Activated CD4-positive, alpha-beta T cell treated with anti-CD3 and anti-CD28 coated beads, Interleukin-2, Interleukin-6, amounts not matched to agents 100 ng/mL and 50 ng/mL, durations not matched to agents 16 hours and 8 hours (primary cell): ENCODE measurements around the gene ISOC2.
"Not testable (repeated sequence)": the region's sequence is repeated elsewhere in the genome, so short reads cannot be mapped to it uniquely, and the experiment has no call there.

ENCODE experiments used
- DNase-seq: peaks from one replicate; pipeline ENCODE4 v3.0.0-alpha.2; 2020

ISOC2 gene

DNA sequence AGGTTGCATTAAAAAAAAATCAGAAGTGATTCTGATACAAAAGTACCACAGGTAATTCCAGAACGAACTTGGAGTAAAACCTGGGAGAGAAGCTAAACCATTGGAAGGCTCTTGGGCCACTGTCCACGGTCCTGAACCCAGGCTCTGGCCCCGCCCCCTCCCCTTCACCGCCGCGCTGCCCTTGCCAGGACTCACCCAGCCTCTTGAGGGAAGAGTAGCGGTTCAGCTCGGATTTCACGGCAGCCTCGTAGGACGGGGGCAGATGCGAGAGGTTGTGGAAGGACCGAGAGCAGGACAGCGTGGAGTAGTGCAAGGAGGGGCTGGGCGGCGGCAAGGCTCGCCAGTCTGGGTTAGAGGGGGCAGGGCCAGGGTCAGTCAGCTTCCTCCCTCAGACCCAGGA is 24.0 kb downstream of the ISOC2 start:
- DNase-seq, result no peak

DNA sequence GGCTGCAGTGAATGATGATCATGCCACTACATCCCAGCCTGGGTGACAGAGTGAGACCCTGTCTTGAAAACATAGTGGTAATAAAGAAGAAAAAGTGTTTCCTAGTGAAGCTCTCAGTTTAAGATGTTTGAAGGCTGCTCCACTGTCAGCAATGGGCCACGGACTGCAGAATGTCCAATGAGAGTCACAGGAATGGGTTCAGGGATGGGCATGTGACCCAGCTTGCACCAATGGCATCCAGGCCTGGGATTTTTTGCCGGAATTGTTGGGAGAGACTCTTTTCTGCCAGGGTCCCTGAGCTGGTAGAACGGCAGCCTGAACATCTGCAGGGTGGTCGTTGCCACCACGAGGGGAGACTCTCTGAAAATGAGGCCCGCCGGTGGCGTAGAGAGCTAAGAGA is 24.6 kb downstream of the ISOC2 start:
- DNase-seq, result no peak

DNA sequence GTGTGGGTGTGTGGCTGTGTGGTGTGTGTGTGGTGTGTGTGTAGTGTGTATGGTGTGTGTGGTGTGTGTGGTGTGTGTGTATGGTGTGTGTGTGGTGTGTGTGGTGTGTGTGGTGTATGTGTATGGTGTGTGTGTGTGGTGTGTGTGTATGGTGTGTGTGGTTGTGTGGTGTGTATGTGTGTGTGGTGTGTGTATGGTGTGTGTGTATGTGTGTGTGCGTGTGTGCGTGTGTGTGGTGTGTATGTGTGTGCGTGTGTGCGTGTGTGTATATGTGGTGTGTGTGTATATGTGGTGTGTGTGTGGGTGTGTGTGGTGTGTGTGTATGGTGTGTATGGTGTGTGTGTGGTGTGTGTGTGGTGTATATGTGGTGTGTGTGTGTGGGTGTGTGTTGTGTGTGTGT is 26.4 kb downstream of the ISOC2 start:
- DNase-seq, result no peak

DNA sequence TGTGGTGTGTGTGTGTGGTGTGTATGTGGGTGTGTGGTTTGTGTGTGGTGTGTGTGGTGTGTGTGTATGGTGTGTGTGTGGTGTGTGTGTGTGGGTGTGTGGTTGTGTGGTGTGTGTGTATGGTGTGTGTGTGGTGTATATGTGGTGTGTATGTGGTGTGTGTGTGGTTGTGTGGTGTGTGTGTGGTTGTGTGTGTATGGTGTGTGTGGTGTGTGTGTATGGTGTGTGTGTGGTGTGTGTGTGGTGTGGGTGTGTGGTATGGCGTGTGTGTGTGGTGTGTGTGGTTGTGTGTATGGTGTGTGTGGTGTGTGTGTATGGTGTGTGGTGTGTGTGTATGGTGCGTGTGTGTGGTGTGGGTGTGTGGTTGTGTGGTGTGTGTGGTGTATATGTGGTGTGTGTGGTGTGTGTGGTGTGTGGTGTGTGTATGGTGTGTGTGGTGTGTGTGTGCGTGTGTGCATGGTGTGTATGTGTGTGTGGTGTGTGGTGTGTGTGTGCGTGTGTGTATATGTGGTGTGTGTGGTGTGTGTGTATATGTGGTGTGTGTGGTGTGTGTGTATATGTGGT is 27.0 kb downstream of the ISOC2 start:
- DNase-seq, result no peak

DNA sequence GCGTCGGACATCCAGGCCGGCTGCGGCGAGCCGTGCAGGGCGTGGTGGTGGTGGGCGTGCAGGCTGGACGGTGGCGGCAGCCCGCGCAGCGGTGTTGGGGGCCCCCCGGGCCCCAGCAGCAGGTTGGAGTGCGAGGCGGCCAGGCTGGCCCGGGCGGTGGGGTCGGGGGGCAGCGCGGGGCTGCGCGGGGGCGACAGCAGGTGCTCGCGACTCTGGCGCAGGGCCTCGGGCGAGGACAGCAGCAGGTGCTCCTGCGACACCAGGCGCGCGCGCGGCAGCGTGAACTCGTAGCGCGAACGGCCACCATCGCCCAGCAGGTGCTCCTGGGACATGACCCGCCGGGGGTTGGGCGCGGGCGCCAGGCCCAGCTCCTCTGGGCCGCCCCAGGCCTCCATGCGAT is 28.1 kb downstream of the ISOC2 start:
- DNase-seq, result no peak

DNA sequence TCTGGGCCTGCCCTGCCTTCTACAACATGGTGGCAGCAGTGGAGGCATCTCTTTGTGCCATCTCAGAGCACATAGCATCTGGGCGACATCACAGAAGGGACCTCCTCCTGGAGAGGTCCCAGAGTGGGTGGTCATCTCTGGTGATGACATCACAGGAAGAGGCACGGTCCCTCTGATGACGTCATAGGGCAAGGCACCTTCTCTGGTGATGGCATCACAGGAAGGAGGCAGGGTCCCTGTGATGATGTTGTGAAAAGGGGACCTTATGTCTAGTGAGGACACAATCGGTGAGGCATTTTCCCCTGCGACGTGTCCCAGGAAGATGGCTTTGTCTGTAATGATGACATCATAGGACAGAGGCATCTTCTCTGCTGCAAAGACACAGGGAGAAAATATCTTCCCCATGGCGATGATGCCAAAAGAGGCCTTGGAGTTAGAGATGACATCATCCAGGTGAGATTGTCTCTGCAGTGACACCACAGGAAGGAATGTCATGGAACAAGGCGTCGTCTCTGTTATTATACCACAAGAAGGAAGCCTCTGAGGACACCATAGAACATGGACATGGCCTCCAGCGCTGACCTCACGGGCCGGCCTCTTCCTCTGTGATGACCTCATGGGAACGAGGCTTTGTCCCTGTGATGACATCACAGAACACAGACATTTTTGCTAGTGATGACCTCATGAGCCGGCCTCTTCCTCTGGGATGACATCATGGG is 29.0 kb downstream of the ISOC2 start:
- DNase-seq, result no peak

DNA sequence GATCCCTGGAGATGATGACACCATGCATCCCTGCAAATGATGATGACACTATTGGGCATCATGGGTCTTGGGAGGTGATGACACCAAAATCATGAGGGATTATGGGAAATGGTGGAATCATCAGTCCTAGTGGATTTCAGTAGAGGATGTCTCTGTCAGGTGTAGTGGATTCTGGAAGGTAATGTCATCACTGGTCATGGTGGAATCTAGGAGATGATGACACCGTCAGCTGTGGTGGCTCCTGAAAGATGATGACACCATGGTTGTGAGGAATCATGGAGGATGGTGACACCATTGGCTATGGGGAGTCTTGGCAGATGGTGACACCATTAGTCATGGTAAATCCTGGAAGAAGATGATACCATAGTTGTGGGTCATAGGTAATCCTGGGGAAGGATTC is 30.3 kb downstream of the ISOC2 start:
- no peak for DNase-seq

DNA sequence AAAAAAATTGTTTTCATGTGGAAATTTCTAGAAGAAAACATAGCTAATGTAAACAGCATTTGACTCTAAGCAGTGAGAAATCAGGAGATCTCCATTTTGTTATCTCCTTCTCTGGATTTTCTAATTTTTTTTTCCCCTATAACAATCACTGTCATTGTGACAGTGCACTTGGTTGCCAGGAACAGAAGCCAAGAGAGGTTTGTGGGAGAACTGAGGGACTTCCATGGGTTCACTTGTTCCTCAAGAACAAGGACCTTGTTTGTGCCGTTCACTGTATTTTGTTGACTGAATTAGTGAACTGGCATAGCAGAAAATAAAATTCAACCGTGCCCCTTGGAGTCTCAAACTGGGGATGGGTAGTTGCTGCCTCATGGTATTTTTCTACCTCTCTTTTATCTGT is 35.4 kb downstream of the ISOC2 start:
- DNase-seq, result no peak

DNA sequence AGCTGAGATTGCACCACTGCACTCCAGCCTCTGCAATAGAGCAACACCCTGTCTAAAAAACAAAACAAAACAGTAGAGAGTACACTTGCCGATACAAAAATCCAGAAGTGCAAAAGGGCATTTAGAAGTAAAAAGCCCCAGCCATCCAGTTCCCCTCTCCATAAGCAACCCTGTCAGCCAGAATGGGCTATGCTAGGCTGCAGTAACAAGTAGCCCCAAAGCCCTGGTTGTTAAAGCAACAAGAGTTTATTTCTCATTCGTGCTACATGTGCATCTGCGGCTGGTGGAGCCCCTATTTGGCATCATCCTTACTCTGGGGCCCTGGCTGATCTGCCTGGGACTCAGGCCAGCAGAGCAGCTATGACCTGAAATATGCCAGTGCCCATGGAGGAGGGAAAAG is 36.9 kb downstream of the ISOC2 start:
- no peak for DNase-seq

DNA sequence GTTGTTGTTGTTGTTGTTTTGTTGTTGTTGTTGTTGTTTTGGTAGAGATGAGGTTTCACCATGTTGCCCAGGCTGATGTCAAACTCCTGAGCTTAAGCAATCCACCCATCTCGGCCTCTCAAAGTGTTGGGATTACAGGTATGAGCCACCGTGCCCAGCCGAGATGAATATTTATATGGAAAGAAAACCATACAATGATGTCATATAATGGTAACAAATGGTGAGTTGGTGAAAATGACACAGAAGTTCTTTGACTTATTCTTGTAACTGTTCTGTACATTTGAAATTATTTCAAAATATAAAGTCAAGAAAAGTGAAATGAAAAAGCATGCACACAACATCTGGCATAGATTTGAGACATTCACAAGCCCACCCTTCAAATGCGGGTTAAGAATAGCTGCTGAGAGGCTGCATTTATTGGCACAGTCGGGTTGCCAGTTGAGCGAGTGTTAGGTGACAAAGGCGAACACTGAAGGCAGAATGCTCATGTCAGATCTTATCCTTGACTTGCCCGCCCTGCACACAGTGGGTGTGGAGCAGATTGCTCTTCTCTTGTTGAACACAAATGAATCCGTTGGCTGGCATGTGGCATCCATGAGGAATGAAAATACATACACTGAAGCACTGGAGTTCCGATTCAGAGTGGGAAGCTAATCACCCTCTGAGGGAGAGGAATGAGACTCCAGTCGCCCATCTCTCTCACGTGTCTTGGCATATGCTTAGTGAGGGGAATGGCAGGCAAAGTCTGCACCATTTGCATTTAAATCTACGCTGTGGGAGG is 38.0 kb downstream of the ISOC2 start:
- no peak for DNase-seq

DNA sequence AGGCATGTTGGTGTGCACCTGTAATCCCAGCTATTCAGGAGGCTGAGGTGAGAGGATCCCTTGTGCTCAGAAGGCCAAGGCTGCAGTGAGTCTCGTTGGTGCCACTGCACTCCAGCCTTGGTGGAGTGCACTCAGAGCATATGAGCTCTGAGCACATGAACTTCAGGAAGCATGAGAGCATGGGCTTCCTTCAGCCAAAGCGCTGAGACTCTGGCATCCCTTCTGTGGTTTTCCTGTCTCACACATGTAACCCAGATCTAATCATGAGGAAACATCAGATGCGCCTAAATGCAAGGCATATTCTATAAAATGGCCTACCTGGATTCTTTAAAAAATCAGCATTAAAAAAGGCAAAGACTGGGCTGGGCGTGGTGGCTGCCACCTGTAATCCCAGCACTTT is 40.2 kb downstream of the ISOC2 start:
- peak; percentile 22 for DNase-seq

DNA sequence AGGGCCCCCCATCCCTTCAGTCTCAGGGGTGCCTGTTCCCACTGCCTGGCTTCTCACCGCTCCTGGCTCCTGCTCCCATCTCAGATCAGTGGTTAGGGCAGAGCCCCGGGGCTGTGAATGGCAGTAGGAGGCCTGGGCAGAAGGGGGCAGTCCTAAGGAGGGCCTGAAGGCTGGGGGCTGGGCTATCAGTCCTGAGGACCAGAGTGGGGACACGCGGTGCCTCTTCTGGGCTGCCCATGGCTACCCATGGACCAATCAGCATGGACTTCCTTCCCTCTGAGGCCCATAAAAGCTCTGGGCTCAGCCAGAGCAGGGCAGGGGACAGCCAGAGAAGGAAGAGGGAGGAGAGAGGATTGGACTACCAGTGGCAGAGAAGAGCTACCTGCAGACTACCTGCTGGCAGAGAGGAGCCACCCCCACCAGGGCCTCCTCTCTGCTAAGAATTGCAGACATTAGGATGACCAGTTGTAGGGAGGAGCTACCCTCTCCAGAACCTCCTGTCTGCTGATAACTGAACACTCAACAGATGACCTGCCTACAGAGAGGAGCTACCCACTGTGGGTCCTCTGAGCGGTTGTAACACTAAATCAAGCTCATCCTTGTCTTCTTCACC is 41.7 kb downstream of the ISOC2 start:
- DNase-seq, result no peak

DNA sequence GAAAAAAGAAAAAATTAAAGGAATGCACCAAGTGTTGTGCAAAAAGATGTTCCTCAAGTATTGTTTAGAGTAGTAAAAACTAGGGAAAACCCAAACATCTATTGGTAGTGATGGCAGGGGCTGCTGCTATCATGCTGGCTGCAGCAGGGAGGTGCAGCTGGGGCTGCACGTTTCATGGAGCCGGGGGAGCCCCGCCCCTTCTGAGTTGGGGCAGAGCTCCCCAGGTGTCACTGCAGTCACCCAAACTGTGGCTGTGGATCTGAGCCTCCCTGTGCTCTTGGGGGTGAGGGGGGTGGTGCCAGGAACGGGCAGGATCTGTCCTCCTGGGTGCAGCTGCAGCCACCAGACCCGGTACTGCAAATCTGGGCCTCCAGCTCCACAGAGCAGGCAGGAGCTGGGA is 42.3 kb downstream of the ISOC2 start:
- DNase-seq, result no peak

DNA sequence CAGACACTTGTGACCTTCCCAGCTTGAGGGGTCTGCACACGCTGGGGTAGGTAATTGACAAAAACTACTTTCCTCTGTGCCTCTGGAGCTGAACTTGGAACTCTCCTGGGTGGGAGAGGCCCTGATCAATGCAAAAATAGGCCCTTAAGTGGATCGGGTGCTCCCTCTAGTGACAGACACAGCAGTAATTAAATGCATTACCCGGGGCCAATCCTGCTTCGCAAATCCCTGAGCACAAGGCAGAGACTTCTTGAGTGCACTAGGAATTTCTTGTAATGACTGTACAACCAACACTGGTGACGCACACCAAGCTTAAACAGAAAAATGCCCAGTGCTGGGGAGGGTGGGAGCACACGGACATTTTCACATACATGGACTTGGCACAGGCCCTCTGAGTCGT is 43.3 kb downstream of the ISOC2 start:
- DNase-seq, result peak; percentile 70

DNA sequence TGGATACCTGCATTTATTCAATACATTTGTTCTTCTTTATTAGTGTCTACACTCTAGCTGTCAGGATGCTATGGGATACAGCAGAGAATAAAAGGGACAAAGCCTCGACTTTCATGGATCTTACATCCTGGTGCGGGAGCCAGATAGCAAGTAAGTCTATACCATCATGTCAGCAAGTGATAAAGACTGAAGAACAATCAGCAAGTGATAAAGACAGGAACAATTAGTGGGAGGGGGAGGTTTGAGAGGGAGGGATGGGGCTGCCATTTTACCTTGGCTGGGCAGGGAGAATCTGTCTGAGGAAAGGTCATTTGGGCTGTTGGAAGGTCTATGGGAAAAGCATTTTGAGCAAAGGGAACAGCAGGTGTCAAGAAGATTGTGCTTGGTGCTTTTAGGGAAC is 51.3 kb downstream of the ISOC2 start:
- DNase-seq, result no peak

DNA sequence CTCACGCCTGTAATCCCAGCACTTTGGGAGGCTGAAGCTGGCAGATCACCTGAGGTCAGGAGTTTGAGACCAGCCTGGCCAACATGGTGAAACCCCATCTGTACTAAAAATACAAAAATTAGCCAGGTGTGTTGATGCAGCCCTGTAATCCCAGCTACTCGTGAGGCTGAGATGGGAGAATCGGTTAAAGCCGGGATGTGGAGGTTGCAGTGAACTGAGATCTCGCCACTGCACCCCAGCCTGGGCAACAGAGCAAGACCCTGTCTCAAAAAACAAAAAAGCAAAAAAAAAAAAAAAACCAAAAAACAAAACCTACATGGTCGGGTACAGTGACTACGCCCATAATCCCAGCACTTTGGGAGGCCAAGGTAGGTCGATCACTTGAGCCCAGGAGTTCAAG is 52.3 kb downstream of the ISOC2 start:
- DNase-seq, result not testable (repeated sequence)

DNA sequence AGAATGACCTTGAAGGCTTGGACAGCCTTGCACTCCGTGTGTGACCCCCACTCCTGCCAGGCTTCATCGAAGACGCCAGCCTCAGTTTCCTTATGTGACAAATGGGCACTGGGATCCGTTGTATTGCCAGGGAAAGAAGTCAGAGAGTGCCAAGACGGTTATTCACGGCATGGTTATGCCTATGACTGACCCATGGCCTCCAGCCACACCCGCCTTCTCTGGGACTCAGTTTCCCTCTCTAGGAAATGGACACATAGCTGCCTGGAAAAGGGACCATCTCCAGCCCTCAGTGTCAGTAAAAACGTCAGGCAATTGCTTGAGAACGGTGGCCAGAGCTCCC is 52.9 kb downstream of the ISOC2 start:
- no peak for DNase-seq

DNA sequence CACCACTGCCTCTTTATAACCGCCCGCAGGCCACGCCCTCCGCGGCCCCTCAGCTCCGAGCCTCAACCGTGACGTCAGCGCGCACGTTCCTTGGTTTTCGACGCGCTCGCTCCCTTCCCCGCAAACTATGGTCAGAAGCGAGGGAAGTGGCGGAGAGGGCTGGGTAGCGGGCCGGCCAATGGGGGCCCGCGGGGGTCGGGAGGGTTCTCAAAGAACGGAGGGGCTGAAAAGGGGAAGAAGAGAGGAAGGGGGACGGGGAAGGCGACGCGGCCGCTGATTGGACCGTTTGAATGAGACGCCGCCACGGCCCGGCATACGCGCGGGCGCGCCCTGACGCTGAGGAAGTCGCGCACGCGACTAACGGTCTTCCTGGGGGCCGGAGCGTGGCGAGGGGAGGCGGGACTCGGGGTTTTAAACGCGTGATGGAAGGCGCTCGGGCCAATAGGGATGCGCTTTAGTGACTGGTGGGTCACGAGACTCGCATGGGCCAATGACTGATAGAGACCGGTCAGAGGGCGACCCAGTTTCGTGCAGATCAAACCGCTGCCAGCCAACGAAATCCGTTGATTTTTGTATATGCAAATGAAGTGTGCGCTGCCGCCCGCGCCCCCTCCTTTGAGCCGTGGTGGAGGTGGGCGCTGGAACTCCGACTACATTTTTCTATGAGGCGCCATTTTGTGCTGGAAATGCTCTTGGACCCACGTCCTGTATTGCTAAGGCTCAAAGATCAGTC is 53.5 kb downstream of the ISOC2 start:
- peak; percentile 98 for DNase-seq

DNA sequence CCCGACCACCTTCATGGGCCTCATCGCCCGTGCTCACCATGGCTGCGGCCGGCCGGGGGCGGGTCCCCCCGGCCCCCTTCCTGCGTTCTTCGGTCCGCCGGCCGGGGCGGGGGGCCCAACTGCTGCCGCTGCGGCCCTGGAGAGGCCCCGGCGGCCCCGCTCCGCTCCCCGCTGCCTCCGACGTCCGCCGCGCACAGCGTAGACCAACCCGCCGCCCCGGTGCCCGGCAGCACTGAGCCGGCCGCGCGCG is 54.0 kb downstream of the ISOC2 start, which contains the start of gene UBE2S:
TSS of gene UBE2S (minus strand) at position 239 of the 250 bp plus-strand sequence. CDS start at position 40, 199 bp downstream.
- not testable (repeated sequence) for DNase-seq

DNA sequence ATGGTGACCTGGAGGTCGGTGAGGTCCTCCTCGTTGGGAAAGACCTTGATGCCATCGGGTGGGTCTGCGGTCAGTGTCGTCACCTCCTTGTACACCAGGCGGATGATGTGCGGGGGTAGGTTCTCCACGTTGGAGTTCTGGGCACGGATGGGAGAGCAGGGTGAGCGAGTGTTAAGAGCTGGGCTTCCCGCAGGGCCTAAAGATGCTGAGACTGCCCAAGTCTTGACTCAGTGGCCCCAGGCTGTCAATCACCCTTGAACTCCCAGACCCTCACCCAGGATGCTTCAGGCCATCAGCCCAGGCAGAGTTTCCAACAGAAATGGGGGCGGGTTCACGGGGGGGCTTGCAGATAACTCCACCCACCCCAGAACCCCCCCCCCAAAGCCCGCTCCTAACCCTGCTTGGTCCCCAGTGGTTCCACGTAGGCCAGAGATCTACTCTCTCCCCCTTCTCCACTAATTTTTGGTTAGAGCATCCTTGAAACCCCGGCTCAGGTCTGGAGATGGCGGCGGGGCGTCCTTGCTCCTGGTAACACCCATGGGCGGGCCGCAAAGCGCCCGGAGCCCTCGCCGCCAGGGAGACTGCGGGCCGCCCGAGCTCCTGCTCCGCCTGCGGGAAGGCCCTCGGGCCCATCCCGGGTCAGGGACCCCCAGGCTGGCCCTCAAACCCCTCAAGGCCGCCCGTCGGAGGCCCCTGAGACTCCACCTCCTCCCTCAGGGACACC is 54.5 kb downstream of the ISOC2 start:
- no peak for DNase-seq

DNA sequence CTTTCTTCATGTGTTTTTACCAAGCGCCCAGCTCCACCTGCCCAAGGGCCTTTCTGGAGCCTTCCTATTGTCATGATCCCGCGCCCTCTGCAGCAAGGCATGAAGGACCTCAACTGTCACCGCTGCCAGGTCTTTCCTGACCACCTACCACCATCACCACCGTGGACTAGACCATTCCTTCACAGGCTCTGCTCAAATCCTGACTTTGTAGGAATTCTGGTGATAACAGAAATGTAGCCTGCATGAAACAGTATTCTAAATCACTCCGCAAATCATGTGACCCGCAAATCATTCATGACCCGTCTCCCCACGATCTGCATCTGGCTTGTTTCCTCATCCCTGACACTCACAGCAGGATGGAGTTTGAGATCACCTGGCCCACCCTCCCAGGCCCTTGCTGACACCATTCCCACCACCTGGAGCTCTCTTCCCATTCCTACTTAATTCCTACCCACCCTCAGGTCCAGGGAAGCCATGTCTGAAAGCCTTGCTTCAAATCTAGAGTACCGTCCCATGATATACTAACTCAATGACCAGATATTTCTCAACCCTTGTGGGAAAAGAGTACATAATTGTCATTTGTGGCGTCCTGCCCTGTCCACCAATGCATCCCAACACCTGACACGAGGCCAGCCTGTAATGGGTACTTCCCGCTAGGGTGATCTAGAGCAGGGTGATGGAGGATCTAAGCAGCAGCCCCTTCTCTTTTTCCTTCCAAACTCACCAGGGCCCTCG is 55.2 kb downstream of the ISOC2 start:
- no peak for DNase-seq

DNA sequence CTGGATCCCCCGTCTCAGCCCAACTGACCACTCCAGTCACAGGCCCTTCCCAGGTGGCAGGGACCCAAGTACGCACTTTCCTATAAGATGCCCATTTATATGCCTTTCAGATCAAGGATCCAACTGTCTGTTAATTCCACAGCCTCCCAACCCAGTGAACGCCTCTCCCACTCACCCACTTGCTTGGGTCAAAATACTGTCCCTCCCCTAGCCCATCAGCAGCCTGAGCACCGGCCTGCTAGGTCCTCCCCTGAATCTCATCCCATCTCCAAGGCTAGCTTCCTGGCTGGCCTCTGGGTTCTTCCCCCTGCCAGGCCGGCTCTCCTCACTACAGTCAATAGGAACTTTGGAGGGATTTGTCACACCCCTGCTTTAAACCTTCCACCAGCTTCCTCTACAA is 55.8 kb downstream of the ISOC2 start:
- DNase-seq, result no peak
